ENCODE data around the gene TELO2.

The TELO2 gene

DNA sequence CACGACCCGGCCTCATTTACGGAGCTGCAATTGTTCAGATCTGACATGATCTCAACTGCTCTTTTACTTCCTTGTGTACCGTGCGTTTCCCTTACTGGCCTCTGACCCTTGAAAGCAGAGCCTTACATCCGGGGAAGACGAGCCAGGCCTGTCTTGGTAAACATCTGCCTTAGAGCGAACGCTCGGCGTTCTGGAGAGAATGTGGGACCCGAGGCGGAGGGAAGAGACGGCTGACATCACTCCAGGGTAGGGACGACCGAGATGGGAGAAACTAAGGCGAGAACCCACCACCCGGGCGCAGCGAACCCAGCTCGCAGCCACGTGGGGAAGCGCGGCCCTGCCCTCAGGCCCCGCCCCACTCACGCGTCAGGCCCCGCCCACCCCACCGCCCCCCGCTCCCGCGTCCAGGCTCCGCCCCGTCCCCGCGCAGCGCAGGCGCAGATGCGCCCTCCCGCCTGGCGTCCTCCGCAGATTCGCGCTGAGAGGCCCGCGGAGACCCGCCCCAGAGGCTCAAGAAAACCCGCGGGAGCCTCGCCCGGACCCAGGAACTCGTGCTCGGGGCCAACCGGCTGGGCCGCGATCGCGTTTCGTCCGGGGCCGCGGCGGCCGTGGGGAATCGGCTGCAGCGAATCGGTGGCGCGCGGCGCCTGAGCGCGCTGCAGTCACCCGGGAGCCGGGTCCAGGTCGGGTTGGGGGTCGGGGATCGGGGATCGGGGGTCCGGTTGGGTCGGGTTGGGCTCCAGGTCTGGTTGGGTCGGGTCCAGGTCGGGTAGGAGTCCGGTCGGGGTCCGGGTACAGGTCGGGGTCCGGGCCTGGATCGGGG lies at the start of gene TELO2:
TSS of gene TELO2 (plus strand) at position 438 of the 823 bp plus-strand sequence. CDS start 922 bp downstream, outside the sequence.
- FAIRE-seq (peak; percentile 97), DNase-seq (ENCODE audit: insufficient read length, low spot score) (peak; percentile 97)

DNA sequence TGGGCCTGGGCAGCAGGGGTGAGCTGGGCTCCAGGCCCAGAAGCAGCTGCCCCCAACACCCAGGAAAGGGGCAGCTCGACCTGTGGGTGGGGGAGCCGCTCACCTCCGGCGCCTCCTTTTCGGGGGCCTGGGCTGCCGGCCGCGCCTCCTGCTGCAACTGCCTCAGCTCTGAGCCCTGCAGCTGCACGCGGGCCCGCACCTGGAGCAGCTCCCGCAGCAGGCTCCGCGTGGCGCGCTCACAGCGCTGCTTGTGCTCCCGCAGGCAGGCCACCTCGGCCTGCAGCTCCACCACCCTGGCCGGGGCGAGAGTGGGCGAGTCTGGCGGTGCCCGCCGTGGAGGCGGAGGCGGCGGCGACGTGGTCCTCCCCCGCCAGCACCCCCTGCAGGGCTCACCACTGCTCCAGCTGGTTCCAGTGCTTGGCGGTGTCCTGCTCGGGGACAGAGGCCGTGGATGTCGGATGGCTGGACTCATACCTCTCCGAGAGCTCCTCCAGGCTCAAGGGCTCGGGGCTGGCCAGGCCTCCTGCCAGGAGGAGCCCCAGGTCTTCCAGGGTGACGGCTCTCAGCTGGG lies 49.7 kb upstream of the TELO2 start:
- DNase-seq (ENCODE audit: insufficient read length, low spot score): no peak
- FAIRE-seq: no peak

DNA sequence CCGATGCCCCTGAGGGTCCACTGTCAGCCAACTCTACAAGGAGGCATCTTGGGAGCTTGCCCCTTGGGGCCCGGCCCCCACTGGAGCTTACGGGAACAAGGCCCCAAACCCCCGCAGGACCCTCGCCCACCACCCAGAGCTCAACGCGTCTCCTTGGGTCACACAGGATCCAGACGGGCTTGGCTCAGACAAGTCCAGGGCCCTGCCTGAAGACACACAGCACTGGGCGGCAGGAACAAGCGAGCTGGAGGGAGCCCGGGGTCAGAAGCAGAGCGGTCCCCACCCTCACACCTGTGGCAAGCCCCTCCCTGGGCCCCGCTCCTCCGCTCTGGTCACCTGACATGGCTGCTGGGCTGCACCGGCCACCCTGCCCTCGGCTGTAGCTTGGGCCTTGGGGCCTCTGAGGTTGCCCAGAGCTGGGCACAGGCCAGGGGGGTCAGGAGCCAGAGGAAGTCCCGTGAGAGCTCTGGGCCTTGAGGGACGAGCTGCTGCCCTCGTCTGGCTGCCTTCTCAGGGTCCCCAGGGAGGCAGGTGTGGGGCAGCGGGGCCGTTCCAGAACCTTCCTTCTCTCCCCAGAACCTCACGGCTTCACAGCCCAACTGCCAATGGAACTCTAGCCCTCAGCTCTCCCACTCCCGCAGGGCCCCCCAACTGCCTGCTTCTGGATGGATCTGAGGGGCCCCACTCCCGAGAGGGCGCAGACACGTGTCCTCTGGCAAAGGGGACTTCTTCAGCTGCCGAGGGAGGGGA lies 49.0 kb upstream of the TELO2 start, which contains the start of gene CCDC154:
TSS of gene CCDC154 (minus strand) at position 577 of the 750 bp plus-strand sequence. CDS start at position 343, 234 bp downstream.
- DNase-seq (ENCODE audit: insufficient read length, low spot score) (peak; percentile 59), FAIRE-seq (no peak)

DNA sequence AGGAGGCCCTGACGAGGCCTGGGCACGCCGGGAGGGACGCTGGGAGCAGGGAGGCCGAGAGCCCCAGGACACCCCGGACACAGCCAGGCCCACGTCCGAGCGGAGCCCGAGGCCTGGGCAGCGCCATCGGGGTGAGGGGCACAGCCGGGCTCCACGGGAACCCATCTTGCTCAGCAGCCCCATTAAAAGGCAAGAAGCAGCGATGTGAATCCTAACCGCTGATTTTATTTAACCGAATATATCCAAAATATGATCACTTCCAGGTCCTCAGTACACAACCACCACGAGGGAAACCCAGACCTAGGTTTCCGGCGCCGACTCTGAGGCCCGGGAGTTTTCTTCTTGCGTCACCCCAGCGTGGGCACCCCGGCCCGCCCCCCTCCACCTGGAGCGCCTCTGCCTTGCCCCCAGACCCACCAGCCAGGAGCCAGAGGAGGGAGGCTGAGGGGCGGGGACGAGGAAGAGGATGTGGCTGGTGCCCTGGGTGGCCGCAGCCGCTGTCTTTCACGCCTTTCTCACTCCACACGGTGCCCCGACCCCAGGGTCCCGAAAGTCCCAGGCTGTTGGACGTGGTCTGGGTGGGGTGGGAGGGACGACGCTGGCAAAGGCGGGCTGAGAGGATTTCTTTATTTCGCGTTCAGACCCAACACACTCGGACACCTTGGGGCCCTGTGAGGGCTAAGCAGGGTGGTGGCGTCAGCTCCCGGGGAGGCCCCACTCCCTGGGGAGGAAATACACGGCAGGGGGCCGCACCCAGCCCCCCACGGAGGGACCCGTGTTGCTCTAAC lies 48.2 kb upstream of the TELO2 start:
- FAIRE-seq (peak; percentile 65), DNase-seq (ENCODE audit: insufficient read length, low spot score) (peak; percentile 94)

DNA sequence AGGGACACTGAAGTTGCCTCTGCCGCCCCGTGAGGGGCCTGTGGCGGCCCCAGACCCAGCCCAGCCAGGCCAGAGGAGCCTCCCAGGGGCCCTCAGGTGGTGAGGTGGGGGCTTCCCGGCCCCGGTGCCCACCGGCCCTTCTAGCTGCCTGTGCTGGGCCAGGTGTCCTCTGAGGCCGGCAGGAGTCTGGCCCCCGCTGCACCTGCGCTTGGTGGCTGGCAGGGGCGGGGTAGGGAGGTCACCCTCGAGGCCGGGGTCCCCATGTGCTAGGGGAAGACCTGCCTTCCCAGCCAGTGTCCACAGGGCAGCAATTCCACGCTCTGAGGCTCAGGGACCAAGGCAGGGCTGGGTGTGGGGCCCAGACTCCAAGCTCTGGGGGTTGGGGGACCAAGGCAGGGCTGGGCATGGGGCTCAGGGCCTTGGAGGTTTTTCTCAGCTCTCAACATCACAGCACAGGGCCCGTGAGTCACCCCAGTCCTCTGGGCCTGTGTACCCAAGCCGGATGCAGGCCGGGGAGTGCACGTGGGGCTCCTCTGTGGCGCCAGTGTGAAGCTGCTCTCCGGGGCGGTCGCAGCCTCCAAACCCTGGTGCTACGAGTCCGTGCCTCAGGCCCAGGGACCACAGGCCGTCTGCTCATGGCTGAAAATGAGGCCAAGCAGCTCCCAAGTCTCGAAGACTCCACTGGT lies 47.5 kb upstream of the TELO2 start:
- DNase-seq (ENCODE audit: insufficient read length, low spot score) (peak; percentile 66), FAIRE-seq (no peak)

DNA sequence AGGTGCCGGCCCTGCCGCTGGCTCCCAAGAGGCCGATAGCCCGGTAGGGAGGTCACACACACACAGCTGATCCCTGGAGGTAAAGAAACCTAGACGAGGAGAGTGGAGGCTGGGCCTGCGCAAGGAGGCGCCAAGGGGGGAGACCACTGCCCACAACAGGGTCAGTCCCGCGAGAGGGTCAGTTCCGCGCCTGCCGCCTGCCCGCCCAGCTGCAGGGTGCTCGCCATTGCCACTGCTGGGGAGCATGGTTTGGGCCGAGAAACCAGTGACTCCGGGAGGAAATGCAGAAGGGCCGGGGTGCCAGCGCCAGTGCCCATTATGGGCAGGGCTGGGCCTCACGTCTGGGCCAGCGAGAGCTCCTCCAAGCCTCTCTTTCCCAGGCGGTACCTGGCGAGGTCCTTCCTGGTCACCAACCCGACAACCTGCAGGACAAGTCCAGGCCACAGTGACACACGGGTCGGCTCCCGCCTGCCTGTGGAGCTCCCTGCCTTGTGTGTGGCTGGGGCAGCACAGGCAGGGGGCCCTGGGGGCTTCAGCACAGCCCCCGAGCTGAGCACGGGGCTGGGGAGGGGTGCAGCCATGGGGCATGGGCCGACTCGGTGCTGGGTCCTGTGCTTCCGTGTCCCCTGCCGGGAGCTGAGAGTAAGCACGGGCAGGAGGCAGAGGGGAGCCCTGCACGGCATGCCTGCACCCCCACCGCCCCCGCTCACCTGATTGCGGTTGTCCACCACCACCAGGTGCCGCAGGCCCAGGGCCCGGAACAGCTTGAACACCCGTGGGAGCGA lies 46.7 kb upstream of the TELO2 start:
- DNase-seq (ENCODE audit: insufficient read length, low spot score) (no peak), FAIRE-seq (no peak)

DNA sequence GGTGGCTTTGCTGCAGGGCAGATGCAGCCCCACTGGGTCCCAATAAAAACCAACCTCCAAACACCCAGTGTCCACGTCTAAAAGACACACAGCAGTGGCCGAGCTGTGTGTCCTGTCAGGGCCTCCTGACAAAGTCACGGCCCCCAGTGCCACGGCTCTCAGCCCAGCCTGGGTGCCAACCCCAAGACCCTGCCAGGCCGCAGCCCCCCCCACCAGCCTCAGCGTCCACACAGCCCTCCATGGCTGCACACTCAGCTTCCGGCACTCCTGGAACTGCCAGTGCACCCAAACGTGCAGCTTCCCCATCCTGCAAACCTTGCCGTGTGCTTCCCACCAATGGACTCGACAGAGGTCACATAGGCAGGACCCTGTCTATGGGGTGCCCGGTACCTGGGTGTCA lies 45.2 kb upstream of the TELO2 start:
- no peak for DNase-seq (ENCODE audit: insufficient read length, low spot score)
- FAIRE-seq: no peak

DNA sequence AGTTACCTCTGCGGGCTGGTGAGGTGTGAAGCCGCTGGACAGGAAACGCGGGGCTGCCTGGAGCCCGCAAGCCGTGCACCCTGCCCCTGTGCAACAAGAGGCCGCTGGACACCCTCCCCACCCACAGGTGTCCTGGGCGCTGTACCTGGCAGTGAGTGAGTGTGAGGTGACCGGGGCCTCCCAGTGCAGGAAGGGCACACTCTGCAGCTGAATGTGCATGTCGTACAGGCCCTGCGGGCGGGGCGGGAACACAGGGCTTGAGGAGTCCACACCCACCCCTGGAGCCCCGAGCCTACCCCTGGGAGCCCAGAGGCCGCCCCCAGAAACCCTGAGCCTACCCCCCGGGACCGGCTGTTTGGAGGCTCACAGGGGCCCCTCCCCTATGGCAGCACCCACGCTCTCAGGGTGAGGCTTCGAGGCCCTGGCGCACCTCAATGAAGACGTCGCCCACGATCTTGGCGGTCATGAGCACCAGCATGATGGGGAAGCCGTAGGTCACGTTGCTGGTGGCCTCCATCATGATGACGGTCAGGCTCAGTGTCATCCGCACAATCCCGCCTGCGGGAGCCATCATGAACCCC lies 44.5 kb upstream of the TELO2 start:
- no peak for FAIRE-seq
- no peak for DNase-seq (ENCODE audit: insufficient read length, low spot score)

DNA sequence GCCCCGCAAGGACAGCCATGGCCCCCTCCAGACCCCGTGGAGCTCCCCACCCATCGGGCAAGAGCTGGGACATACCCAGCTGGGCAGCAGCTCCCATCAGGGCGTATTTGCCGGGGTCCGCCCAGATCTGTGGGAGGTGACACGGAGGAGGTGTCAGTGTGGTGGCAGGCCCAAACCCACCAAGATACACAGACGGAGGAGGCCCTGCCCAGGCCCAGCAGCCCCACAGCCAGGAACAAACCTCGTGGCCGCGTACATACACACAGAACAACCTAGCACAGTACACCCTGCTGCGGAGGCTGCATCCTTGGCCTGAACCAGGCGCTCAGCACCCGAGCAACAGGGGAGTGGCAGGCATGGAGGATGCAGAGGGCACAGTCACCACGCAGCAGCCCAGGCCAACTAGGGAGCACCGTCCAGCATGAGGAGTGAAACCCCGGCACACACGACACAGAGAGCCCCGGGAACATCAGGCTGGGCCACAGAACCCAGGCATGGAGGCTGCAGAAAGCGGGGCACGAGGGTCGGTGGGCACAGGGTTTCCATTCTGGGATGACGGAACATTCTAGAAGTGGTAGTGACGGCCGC lies 43.9 kb upstream of the TELO2 start:
- no peak for DNase-seq (ENCODE audit: insufficient read length, low spot score)
- no peak for FAIRE-seq

DNA sequence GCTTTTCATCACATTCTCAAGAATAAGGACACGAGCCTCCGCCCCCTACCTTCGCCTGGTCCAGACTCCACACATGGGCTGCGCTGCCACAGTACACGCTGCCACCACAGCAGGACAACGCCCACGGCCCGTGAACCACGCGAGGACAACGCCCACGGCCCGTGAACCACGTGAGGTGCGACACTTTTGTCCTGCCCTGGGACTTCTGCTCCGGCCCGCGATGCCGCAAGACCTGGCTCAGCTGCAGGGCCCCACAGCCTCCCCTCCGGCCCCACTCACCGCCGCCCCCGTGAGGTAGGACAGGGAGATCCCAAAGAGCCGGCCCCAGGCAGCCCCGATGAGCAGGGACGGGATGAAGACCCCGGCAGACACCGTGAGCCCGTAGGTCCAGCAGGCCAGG lies 42.9 kb upstream of the TELO2 start:
- no peak for FAIRE-seq

DNA sequence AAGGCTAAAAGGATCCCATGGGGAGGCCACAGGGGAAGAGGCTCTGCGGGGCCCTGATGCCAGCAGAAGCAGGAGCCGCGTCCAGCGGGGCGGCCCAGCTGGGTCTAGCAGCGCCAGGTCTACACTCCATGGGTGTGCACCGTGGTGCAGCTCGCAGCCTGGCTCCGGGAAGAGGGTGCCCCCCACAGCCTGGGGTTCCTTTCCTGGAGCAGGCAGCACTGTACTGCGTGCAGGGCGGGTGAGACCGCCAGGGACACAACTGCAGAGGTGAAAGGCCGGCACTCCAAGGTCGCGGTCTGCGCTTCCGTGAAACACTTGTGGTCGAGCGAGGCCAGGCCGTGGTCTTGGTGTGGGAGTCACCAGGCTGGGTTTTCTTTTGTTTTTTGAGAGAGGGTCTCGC lies 42.3 kb upstream of the TELO2 start:
- DNase-seq (ENCODE audit: insufficient read length, low spot score) (no peak), FAIRE-seq (no peak)

More for the DNA sequence above, 42.9 kb upstream of the TELO2 start:
- DNase-seq (ENCODE audit: insufficient read length, low spot score): no peak

DNA sequence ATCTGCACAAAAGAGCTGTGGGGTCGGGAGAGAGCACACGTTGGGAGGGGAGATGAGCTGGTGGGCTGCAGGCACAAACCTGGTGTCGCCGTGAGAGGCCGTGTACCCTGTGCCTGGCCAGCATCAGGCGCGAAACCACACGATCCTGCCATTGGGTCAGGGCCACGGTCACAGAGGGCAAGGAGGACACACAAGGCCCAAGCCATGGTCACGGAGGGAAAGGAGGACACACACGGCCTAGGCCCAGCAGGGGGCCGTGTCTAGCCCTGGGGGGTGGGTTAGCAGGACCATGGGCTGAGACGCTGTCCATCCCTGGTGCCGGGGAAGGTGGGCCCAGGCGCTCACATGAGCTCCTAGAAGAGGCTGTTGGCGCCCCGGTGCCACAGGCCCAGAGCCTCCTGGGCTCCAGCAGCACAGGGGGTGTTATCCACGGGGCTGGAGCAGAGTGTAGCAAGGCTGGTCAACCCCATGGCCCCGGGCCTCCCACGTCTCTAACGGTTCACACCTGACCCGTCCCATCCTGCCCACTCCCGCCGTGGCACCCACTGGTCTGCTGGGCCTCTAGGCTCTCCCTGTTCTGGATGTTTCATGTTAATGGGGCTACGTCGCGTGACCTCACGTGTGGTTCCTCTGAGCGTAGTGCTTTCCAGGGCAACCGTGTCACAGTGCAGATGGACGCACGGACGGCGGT lies 41.3 kb upstream of the TELO2 start:
- FAIRE-seq: no peak
- DNase-seq (ENCODE audit: insufficient read length, low spot score): no peak

DNA sequence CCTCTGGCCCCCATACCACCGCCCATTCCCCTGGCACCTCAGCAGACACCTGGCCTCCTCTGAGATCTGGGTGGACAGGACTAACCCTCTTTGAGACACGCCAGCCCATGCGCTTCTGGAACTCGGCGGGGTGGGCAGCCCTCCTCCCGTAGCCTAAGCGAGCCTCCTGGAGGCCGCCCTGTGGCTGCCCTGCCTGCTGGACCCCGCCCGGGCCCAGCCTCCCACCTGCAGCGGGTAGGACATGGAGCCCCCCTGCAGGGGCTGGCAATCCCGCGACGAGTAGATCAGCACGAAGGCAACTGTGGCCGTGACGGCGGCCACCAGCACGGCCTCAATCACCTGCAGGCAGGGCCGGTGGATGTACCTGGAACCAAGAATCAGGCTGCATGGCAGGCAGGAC lies 40.6 kb upstream of the TELO2 start:
- FAIRE-seq (no peak), DNase-seq (ENCODE audit: insufficient read length, low spot score) (no peak)

DNA sequence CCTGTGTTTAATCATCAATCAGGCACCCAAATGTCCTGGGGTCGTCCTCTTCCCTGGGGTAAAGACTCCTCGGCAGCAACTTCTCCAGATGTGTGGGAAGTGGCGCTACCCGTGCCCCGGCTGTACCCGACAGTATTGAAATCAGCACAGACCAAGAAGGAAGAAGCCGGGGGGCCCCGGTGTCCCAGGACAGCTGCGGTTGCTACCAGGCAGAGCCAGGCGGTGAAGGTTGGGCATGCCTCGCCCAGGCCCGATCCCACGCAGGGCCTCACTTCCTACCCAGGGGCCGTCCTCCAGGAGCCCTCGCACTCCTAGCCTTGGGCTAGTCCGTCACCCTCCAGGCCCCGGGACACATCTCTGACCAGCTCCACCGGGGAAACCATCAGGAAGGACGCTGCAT lies 39.8 kb upstream of the TELO2 start:
- no peak for FAIRE-seq

DNA sequence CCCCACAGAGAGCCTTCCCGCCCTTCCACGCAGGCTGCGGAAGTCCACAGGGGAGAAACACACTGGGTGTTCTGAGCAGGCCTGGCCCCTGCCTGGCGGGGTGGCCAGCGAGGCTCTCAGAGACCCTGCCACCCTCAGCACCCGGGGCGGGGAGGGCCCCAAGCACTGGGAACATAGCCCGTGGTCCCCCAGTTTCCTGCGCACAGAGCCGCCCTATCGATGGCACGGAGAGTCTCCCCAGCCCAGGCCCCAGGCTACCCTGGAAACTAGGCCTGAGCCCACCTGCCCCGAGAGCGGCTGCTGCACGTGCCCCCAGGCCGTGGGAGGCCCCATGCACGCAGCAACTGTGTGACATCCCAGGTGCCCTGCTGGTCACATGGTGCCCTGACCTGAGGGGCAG lies 38.6 kb upstream of the TELO2 start:
- DNase-seq (ENCODE audit: insufficient read length, low spot score) (no peak), FAIRE-seq (no peak)

More for the DNA sequence above, 39.8 kb upstream of the TELO2 start:
- DNase-seq (ENCODE audit: insufficient read length, low spot score): no peak

DNA sequence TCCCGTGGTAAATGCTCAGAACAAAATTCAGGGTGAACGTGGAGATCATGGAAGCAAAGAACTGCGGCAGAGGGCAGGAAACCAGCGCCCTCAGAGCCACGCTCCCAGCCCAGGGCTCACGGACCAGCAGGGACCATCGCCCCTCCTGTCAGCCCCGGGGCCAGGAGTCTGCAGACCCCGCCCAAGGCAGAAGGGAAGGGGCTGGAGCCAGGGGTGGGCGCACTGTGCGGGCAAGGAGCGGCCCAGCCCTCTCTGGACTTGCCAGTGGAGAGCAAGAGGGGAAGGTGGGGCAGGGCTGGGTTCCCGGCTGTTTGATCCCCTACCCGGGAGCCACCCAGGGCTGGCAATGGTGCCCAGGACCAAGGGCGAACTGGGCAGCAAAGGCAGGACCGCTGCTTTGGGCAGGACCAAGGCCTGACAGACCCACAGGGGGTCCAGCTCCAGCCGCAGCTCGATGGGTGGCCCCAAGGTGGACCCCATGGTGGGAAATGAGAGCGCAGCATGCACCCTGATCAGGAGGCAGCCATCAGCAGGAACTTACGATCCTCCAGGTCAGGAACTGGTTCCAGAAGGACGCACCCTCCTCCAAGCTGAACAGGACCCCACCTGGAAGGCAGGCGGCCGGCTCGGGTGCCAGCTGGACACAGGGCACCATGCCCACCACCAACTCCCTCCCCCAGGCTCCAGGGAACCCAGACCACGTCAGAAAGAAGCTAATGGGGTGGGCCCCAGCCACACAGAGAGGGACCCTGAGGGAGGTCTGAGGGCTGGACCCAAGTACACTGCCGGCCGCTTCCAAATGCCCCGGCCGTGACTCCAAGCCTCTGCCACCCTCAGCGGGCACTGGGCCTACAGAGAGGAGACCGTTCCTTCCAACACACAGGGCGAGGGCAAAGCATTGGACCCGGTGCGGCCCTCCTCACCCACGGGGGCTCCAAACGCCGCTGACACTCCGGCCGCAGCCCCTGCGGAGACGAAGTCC lies 37.7 kb upstream of the TELO2 start:
- DNase-seq (ENCODE audit: insufficient read length, low spot score) (no peak), FAIRE-seq (no peak)

DNA sequence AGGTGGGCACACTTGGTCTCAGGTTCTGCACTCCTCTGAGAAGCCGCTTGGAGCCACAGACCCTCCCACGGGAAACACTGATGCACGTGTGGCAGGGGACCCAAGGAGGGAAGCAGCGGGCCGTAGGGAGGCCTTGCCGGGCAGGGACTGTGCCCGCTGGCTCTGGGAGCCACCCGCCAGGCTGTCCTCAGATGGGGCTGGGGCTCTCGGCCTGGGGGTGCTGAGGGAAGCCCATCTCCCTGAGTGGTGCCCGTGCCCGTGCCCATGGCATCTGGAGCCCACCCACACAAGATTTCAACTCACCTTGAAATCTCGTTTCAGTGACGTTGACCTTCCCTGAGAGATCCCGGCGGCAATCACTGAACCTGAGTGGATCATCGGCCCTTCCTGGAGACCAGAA lies 36.2 kb upstream of the TELO2 start:
- FAIRE-seq: no peak

More for the DNA sequence above, 36.2 kb upstream of the TELO2 start:
- DNase-seq (ENCODE audit: insufficient read length, low spot score): no peak

All from GM19239 (cell line).